IMR-90 (cell line): ENCODE measurements around the gene CINP.

Experiments
- BHLHE40 ChIP-seq: fragments of 150-350 bp; IDR thresholded peaks from 2 replicates; pipeline ENCODE4 v1.6.1; 2016; ENCODE audit warnings: mild to moderate bottlenecking, low read depth, low read length
- CEBPB ChIP-seq: IDR thresholded peaks from 2 replicates; pipeline ENCODE4 v1.6.1; 2012; ENCODE audit warnings: low read depth, low read length, improper control_type of control experiment
- CTCF ChIP-seq: conservative IDR thresholded peaks from 2 replicates; pipeline ENCODE4 v1.5.1; 2012; ENCODE audit warnings: mild to moderate bottlenecking, low read depth, low read length, improper control_type of control experiment
- ELK1 ChIP-seq: fragments of 150-350 bp; IDR thresholded peaks from 2 replicates; pipeline ENCODE4 v1.6.1; 2016; ENCODE audit warnings: low read depth, mild to moderate bottlenecking, low read length, moderate library complexity, borderline replicate concordance
- MAFK ChIP-seq: IDR thresholded peaks from 2 replicates; pipeline ENCODE4 v1.6.1; 2012; ENCODE audit warnings: low read depth, low read length, improper control_type of control experiment
- MXI1 ChIP-seq: IDR thresholded peaks from 2 replicates; pipeline ENCODE4 v1.6.1; 2012; ENCODE audit warnings: low read depth, mild to moderate bottlenecking, low read length, moderate library complexity, borderline replicate concordance
- POLR2A ChIP-seq: IDR thresholded peaks from 2 replicates; pipeline ENCODE4 v1.6.1; 2012; ENCODE audit warnings: mild to moderate bottlenecking, low read depth, low read length
- RAD21 ChIP-seq: IDR thresholded peaks from 2 replicates; pipeline ENCODE4 v1.6.1; 2012; ENCODE audit warnings: low read length, improper control_type of control experiment
- SMC3 ChIP-seq: fragments of 150-350 bp; IDR thresholded peaks from 2 replicates; pipeline ENCODE4 v1.6.1; 2016; ENCODE audit warnings: low read depth, mild to moderate bottlenecking, antibody characterized with exemption, low read length, moderate library complexity
- USF2 ChIP-seq: fragments of 150-350 bp; IDR thresholded peaks from 2 replicates; pipeline ENCODE4 v1.6.1; 2017; ENCODE audit warnings: mild to moderate bottlenecking, antibody characterized with exemption, low read length, low read depth

GRCh38 chr14:102316743-102317563 lies 45.7 kb downstream of the CINP start:
- TF ChIP-seq CTCF (peak; percentile 83), SMC3 (no peak), POLR2A (no peak), CEBPB (no peak), MXI1 (no peak), MAFK (no peak), USF2 (0 out of 2 replicates have a peak, but pooled peaks have one; percentile 4), RAD21 (no peak), BHLHE40 (no peak), ELK1 (no peak)
